Measurements from ENCODE around the gene ZNF662. TPM values are rescaled to one million over a fixed set of nuclear protein-coding genes. Genes with fewer than 3 reads are reported as not detected.

The ZNF662 gene
- total and polyA plus RNA-seq, 2 of the 13 experiments (the other 11 are each of a cell fraction or from before 2014, with no cell fraction given): not detected

DNA sequence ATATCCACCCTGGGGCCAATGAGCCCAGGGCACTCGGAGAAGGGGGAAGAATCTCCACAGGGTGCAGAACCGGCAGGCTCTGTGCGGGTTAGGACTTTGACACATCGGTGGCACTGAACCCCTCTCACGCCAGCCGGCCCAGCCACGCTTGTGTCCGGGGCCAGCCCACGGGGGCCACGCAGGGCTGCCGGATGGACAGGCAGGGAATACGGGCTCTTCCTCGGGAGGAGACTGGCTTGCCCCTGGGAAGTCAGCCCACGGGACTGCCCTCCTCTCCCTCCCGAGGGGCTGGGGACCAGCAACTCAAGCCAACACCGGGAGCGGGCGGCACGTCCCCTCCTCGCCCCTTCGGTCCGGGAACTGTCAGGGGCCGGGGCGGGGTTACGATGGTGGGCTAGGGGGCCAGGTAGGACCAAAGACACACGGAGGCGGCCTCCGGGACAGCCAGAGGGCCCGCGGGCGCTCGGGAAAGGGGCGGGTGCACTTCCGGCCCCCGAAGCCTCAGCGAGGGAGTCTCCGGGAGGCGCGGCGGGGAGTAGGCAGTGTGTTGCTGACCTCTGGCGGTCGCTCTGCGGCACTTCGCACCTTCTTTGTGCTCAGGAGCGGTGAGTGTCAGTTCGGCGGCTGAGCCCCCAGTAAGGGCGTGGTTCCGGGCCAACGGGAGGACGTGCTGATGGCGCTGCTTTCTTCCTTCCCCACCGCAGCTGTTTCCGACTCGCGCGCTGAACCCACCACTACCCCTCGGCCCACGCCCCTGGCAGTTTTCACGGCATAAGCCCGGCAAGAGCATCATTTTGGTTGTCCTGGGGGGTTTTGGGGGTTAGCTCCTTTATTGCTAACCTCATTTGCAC is 25.1 kb upstream of the ZNF662 start (continued):
- TF ChIP-seq ZNF333 (CRISPR knock-in tag; IDR thresholded peaks at IDR 0.05; ENCODE audit: borderline replicate concordance) (no peak; the same call in 1 of the 2 replicates), KLF12 (CRISPR knock-in tag; IDR thresholded peaks at IDR 0.05; ENCODE audit: borderline replicate concordance) (peak; percentile 94), ZNF670 (CRISPR knock-in tag; IDR thresholded peaks at IDR 0.05; ENCODE audit: borderline replicate concordance) (peak; percentile 57; the same call in 1 of the 2 replicates), ZNF468 (CRISPR knock-in tag; IDR thresholded peaks at IDR 0.05) (no peak), PPARG (CRISPR knock-in tag; conservative IDR thresholded peaks at IDR 0.05) (no peak), ATRX (CRISPR knock-in tag; IDR thresholded peaks at IDR 0.05; ENCODE audit: borderline replicate concordance) (no peak), TEAD2 (CRISPR knock-in tag; IDR thresholded peaks at IDR 0.05) (no peak), MED8 (CRISPR knock-in tag; IDR thresholded peaks at IDR 0.05; ENCODE audit: insufficient replicate concordance) (no peak)
- TF ChIP-seq, protein P1, sequence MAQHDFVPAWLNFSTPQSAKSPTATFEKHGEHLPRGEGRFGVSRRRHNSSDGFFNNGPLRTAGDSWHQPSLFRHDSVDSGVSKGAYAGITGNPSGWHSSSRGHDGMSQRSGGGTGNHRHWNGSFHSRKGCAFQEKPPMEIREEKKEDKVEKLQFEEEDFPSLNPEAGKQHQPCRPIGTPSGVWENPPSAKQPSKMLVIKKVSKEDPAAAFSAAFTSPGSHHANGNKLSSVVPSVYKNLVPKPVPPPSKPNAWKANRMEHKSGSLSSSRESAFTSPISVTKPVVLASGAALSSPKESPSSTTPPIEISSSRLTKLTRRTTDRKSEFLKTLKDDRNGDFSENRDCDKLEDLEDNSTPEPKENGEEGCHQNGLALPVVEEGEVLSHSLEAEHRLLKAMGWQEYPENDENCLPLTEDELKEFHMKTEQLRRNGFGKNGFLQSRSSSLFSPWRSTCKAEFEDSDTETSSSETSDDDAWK (CRISPR knock-in tag; IDR thresholded peaks at IDR 0.05): no peak
- TF ChIP-seq, protein P2, sequence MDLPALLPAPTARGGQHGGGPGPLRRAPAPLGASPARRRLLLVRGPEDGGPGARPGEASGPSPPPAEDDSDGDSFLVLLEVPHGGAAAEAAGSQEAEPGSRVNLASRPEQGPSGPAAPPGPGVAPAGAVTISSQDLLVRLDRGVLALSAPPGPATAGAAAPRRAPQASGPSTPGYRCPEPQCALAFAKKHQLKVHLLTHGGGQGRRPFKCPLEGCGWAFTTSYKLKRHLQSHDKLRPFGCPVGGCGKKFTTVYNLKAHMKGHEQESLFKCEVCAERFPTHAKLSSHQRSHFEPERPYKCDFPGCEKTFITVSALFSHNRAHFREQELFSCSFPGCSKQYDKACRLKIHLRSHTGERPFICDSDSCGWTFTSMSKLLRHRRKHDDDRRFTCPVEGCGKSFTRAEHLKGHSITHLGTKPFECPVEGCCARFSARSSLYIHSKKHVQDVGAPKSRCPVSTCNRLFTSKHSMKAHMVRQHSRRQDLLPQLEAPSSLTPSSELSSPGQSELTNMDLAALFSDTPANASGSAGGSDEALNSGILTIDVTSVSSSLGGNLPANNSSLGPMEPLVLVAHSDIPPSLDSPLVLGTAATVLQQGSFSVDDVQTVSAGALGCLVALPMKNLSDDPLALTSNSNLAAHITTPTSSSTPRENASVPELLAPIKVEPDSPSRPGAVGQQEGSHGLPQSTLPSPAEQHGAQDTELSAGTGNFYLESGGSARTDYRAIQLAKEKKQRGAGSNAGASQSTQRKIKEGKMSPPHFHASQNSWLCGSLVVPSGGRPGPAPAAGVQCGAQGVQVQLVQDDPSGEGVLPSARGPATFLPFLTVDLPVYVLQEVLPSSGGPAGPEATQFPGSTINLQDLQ (CRISPR knock-in tag; IDR thresholded peaks at IDR 0.05): no peak
- TF ChIP-seq, protein P3, sequence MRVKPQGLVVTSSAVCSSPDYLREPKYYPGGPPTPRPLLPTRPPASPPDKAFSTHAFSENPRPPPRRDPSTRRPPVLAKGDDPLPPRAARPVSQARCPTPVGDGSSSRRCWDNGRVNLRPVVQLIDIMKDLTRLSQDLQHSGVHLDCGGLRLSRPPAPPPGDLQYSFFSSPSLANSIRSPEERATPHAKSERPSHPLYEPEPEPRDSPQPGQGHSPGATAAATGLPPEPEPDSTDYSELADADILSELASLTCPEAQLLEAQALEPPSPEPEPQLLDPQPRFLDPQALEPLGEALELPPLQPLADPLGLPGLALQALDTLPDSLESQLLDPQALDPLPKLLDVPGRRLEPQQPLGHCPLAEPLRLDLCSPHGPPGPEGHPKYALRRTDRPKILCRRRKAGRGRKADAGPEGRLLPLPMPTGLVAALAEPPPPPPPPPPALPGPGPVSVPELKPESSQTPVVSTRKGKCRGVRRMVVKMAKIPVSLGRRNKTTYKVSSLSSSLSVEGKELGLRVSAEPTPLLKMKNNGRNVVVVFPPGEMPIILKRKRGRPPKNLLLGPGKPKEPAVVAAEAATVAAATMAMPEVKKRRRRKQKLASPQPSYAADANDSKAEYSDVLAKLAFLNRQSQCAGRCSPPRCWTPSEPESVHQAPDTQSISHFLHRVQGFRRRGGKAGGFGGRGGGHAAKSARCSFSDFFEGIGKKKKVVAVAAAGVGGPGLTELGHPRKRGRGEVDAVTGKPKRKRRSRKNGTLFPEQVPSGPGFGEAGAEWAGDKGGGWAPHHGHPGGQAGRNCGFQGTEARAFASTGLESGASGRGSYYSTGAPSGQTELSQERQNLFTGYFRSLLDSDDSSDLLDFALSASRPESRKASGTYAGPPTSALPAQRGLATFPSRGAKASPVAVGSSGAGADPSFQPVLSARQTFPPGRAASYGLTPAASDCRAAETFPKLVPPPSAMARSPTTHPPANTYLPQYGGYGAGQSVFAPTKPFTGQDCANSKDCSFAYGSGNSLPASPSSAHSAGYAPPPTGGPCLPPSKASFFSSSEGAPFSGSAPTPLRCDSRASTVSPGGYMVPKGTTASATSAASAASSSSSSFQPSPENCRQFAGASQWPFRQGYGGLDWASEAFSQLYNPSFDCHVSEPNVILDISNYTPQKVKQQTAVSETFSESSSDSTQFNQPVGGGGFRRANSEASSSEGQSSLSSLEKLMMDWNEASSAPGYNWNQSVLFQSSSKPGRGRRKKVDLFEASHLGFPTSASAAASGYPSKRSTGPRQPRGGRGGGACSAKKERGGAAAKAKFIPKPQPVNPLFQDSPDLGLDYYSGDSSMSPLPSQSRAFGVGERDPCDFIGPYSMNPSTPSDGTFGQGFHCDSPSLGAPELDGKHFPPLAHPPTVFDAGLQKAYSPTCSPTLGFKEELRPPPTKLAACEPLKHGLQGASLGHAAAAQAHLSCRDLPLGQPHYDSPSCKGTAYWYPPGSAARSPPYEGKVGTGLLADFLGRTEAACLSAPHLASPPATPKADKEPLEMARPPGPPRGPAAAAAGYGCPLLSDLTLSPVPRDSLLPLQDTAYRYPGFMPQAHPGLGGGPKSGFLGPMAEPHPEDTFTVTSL (CRISPR knock-in tag; IDR thresholded peaks at IDR 0.05; ENCODE audit: borderline replicate concordance): no peak
- TF ChIP-seq, protein P4, sequence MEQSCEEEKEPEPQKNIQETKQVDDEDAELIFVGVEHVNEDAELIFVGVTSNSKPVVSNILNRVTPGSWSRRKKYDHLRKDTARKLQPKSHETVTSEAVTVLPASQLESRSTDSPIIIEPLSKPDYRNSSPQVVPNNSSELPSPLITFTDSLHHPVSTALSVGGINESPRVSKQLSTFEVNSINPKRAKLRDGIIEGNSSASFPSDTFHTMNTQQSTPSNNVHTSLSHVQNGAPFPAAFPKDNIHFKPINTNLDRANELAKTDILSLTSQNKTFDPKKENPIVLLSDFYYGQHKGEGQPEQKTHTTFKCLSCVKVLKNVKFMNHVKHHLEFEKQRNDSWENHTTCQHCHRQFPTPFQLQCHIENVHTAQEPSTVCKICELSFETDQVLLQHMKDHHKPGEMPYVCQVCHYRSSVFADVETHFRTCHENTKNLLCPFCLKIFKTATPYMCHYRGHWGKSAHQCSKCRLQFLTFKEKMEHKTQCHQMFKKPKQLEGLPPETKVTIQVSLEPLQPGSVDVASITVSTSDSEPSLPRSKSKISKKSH (CRISPR knock-in tag; IDR thresholded peaks at IDR 0.05; ENCODE audit: borderline replicate concordance): no peak; the same call in 1 of the 2 replicates
- TF ChIP-seq, protein P5, sequence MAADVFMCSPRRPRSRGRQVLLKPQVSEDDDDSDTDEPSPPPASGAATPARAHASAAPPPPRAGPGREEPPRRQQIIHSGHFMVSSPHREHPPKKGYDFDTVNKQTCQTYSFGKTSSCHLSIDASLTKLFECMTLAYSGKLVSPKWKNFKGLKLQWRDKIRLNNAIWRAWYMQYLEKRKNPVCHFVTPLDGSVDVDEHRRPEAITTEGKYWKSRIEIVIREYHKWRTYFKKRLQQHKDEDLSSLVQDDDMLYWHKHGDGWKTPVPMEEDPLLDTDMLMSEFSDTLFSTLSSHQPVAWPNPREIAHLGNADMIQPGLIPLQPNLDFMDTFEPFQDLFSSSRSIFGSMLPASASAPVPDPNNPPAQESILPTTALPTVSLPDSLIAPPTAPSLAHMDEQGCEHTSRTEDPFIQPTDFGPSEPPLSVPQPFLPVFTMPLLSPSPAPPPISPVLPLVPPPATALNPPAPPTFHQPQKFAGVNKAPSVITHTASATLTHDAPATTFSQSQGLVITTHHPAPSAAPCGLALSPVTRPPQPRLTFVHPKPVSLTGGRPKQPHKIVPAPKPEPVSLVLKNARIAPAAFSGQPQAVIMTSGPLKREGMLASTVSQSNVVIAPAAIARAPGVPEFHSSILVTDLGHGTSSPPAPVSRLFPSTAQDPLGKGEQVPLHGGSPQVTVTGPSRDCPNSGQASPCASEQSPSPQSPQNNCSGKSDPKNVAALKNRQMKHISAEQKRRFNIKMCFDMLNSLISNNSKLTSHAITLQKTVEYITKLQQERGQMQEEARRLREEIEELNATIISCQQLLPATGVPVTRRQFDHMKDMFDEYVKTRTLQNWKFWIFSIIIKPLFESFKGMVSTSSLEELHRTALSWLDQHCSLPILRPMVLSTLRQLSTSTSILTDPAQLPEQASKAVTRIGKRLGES (CRISPR knock-in tag; IDR thresholded peaks at IDR 0.05; ENCODE audit: borderline replicate concordance): no peak
